ENCODE measurements around the gene SYNCRIP. TPM values are rescaled to one million over a fixed set of nuclear protein-coding genes. Genes with fewer than 3 reads are reported as not detected.

SYNCRIP gene
- total RNA-seq, 1 donor from 2014 or later, result 136 TPM

- Mint-ChIP-seq H3K4me3 (ENCODE audit: unreplicated experiment) (no peak overlapping the region), H3K27me3 (ENCODE audit: low read depth, unreplicated experiment) (no peaks in the 10 kb centered on the region), H3K27ac (ENCODE audit: unreplicated experiment) (no peak overlapping the region), H3K9me3 (ENCODE audit: unreplicated experiment) (peaks cover 15% of the 10 kb centered on the region), H3K4me1 (ENCODE audit: low read depth, unreplicated experiment) (peaks cover 19% of the 10 kb centered on the region), H3K36me3 (ENCODE audit: low read depth, unreplicated experiment) (peaks cover 16% of the 10 kb centered on the region)
- no peak overlapping the region for H3K9ac ChIP-seq (ENCODE audit: low read length)
- H3K4me1 ChIP-seq (ENCODE audit: insufficient read depth, low read length), result peaks cover 21% of the 10 kb centered on the region
- H3K4me3 ChIP-seq (ENCODE audit: insufficient read depth, low read depth, low read length), result no peak overlapping the region
- no peak overlapping the region for H3K4me2 ChIP-seq (ENCODE audit: low read length)
- TF ChIP-seq EZH2 (IDR thresholded peaks at IDR 0.05; ENCODE audit: insufficient read depth, low read length) (no peak), CTCF (IDR thresholded peaks at IDR 0.05; ENCODE audit: insufficient read depth, low read depth, low read length) (no peak)
- H3K79me2 ChIP-seq (ENCODE audit: insufficient read depth, low read length), result peaks cover 95% of the 10 kb centered on the region
- no peak overlapping the region for H2AFZ ChIP-seq (ENCODE audit: low read depth, low read length)
- no peaks in the 10 kb centered on the region for H3K27me3 ChIP-seq (ENCODE audit: insufficient read depth, low read length)
- no peaks in the 10 kb centered on the region for H3K9me3 ChIP-seq (ENCODE audit: insufficient read depth, low read depth, low read length)
- H3K36me3 ChIP-seq (ENCODE audit: insufficient read depth, low read length), result no peaks in the 10 kb centered on the region
- FAIRE-seq (no peak), DNase-seq (ENCODE audit: low read depth) (no peak)
- peaks cover 69% of the 10 kb centered on the region for H4K20me1 ChIP-seq (ENCODE audit: insufficient read depth, low read length)
- H3K27ac ChIP-seq (ENCODE audit: low read depth, low read length), result no peak overlapping the region
Observed at GRCh38 chr6:85579581-85579980, 63.1 kb downstream of the SYNCRIP start.

- H3K9me3 Mint-ChIP-seq (ENCODE audit: unreplicated experiment), result no peaks in the 10 kb centered on the region
- DNase-seq (ENCODE audit: low read depth) (no peak), FAIRE-seq (no peak)
- TF ChIP-seq CTCF (IDR thresholded peaks at IDR 0.05; ENCODE audit: insufficient read depth, low read depth, low read length) (no peak), EZH2 (IDR thresholded peaks at IDR 0.05; ENCODE audit: insufficient read depth, low read length) (no peak)
- no peaks in the 10 kb centered on the region for H3K36me3 Mint-ChIP-seq (ENCODE audit: low read depth, unreplicated experiment)
- H3K27me3 ChIP-seq (ENCODE audit: insufficient read depth, low read length), result no peaks in the 10 kb centered on the region
- no peaks in the 10 kb centered on the region for H3K36me3 ChIP-seq (ENCODE audit: insufficient read depth, low read length)
- no peak overlapping the region for H3K4me2 ChIP-seq (ENCODE audit: low read length)
- H3K27ac Mint-ChIP-seq (ENCODE audit: unreplicated experiment), result no peak overlapping the region
- no peaks in the 10 kb centered on the region for H3K27me3 Mint-ChIP-seq (ENCODE audit: low read depth, unreplicated experiment)
- H3K9me3 ChIP-seq (ENCODE audit: insufficient read depth, low read depth, low read length), result no peaks in the 10 kb centered on the region
- no peak overlapping the region for H2AFZ ChIP-seq (ENCODE audit: low read depth, low read length)
- H3K4me1 ChIP-seq (ENCODE audit: insufficient read depth, low read length), result peaks cover 21% of the 10 kb centered on the region
- peaks cover 19% of the 10 kb centered on the region for H3K4me1 Mint-ChIP-seq (ENCODE audit: low read depth, unreplicated experiment)
- H3K9ac ChIP-seq (ENCODE audit: low read length), result no peak overlapping the region
- H3K4me3 Mint-ChIP-seq (ENCODE audit: unreplicated experiment), result no peak overlapping the region
- H3K79me2 ChIP-seq (ENCODE audit: insufficient read depth, low read length), result peaks cover 87% of the 10 kb centered on the region
- peaks cover 63% of the 10 kb centered on the region for H4K20me1 ChIP-seq (ENCODE audit: insufficient read depth, low read length)
- H3K4me3 ChIP-seq (ENCODE audit: insufficient read depth, low read depth, low read length), result no peak overlapping the region
- H3K27ac ChIP-seq (ENCODE audit: low read depth, low read length), result no peak overlapping the region
Observed at GRCh38 chr6:85576476-85576875, 66.2 kb downstream of the SYNCRIP start.

- Mint-ChIP-seq H3K4me1 (ENCODE audit: low read depth, unreplicated experiment) (peaks cover 13% of the 10 kb centered on the region), H3K36me3 (ENCODE audit: low read depth, unreplicated experiment) (no peaks in the 10 kb centered on the region), H3K27ac (ENCODE audit: unreplicated experiment) (no peak overlapping the region), H3K27me3 (ENCODE audit: low read depth, unreplicated experiment) (no peaks in the 10 kb centered on the region), H3K9me3 (ENCODE audit: unreplicated experiment) (no peaks in the 10 kb centered on the region), H3K4me3 (ENCODE audit: unreplicated experiment) (no peak overlapping the region)
- Histone ChIP-seq H2AFZ (ENCODE audit: low read depth, low read length) (no peak overlapping the region), H3K4me2 (ENCODE audit: low read length) (peak overlapping the region; percentile 24), H3K9ac (ENCODE audit: low read length) (no peak overlapping the region), H4K20me1 (ENCODE audit: insufficient read depth, low read length) (peaks cover 50% of the 10 kb centered on the region), H3K4me1 (ENCODE audit: insufficient read depth, low read length) (peaks cover 10% of the 10 kb centered on the region), H3K4me3 (ENCODE audit: insufficient read depth, low read depth, low read length) (no peak overlapping the region), H3K27me3 (ENCODE audit: insufficient read depth, low read length) (no peaks in the 10 kb centered on the region), H3K27ac (ENCODE audit: low read depth, low read length) (peak overlapping the region; percentile 33), H3K36me3 (ENCODE audit: insufficient read depth, low read length) (no peaks in the 10 kb centered on the region), H3K9me3 (ENCODE audit: insufficient read depth, low read depth, low read length) (no peaks in the 10 kb centered on the region), H3K79me2 (ENCODE audit: insufficient read depth, low read length) (peaks cover 73% of the 10 kb centered on the region)
- FAIRE-seq, result peak; percentile 68
- TF ChIP-seq CTCF (IDR thresholded peaks at IDR 0.05; ENCODE audit: insufficient read depth, low read depth, low read length) (no peak), EZH2 (IDR thresholded peaks at IDR 0.05; ENCODE audit: insufficient read depth, low read length) (no peak)
- peak; percentile 52 for DNase-seq (ENCODE audit: low read depth)
Observed at GRCh38 chr6:85574932-85575598, 67.6 kb downstream of the SYNCRIP start.
